ENCODE data around the gene SOX6.

Gene SOX6

GRCh38 chr11:16367252-16367651 is 10.9 kb upstream of the SOX6 start:
- DNase-seq (ENCODE audit: insufficient read length, low spot score) = no peak
- no peak for TF ChIP-seq POLR2A (IDR thresholded peaks at IDR 0.05; ENCODE audit: low read depth, low read length)
- TF ChIP-seq TAF1 (IDR thresholded peaks at IDR 0.05; ENCODE audit: low read depth, low read length) = no peak
- TF ChIP-seq PAX5 (IDR thresholded peaks at IDR 0.05; ENCODE audit: insufficient read depth, low read length, severe bottlenecking) = no peak
- no peak for TF ChIP-seq POLR2AphosphoS5 (IDR thresholded peaks at IDR 0.05; ENCODE audit: low read depth, low read length)
- no peak for TF ChIP-seq POU2F2 (IDR thresholded peaks at IDR 0.05; ENCODE audit: low read depth, low read length)
- no peak for TF ChIP-seq SPI1 (IDR thresholded peaks at IDR 0.05; ENCODE audit: low read depth, low read length)
- no peak for FAIRE-seq

- no peak for DNase-seq (ENCODE audit: insufficient read length, low spot score)
Observed at GRCh38 chr11:16365581-16366228, 9.4 kb upstream of the SOX6 start.

GRCh38 chr11:16364254-16364653 is 7.9 kb upstream of the SOX6 start:
- FAIRE-seq (no peak), DNase-seq (ENCODE audit: insufficient read length, low spot score) (no peak)
- TF ChIP-seq SPI1 (IDR thresholded peaks at IDR 0.05; ENCODE audit: low read depth, low read length) (no peak), POLR2AphosphoS5 (IDR thresholded peaks at IDR 0.05; ENCODE audit: low read depth, low read length) (no peak)

More at GRCh38 chr11:16365581-16366228, 9.4 kb upstream of the SOX6 start:
- FAIRE-seq = no peak
- TF ChIP-seq SPI1 (IDR thresholded peaks at IDR 0.05; ENCODE audit: low read depth, low read length) (no peak), POLR2AphosphoS5 (IDR thresholded peaks at IDR 0.05; ENCODE audit: low read depth, low read length) (no peak), POLR2A (IDR thresholded peaks at IDR 0.05; ENCODE audit: low read depth, low read length) (no peak), TAF1 (IDR thresholded peaks at IDR 0.05; ENCODE audit: low read depth, low read length) (no peak), POU2F2 (IDR thresholded peaks at IDR 0.05; ENCODE audit: low read depth, low read length) (no peak), PAX5 (IDR thresholded peaks at IDR 0.05; ENCODE audit: insufficient read depth, low read length, severe bottlenecking) (no peak)

- DNase-seq (ENCODE audit: insufficient read length, low spot score) (no peak), FAIRE-seq (no peak)
- TF ChIP-seq TAF1 (IDR thresholded peaks at IDR 0.05; ENCODE audit: low read depth, low read length) (no peak), POLR2AphosphoS5 (IDR thresholded peaks at IDR 0.05; ENCODE audit: low read depth, low read length) (no peak), POU2F2 (IDR thresholded peaks at IDR 0.05; ENCODE audit: low read depth, low read length) (no peak), SPI1 (IDR thresholded peaks at IDR 0.05; ENCODE audit: low read depth, low read length) (no peak), PAX5 (IDR thresholded peaks at IDR 0.05; ENCODE audit: insufficient read depth, low read length, severe bottlenecking) (no peak), POLR2A (IDR thresholded peaks at IDR 0.05; ENCODE audit: low read depth, low read length) (no peak)
Observed at GRCh38 chr11:16363706-16364105, 7.4 kb upstream of the SOX6 start.

- FAIRE-seq (no peak), DNase-seq (ENCODE audit: insufficient read length, low spot score) (no peak)
- no peak for TF ChIP-seq SPI1 (IDR thresholded peaks at IDR 0.05; ENCODE audit: low read depth, low read length)
- no peak for TF ChIP-seq POLR2AphosphoS5 (IDR thresholded peaks at IDR 0.05; ENCODE audit: low read depth, low read length)
- TF ChIP-seq POU2F2 (IDR thresholded peaks at IDR 0.05; ENCODE audit: low read depth, low read length) = no peak
- no peak for TF ChIP-seq POLR2A (IDR thresholded peaks at IDR 0.05; ENCODE audit: low read depth, low read length)
- TF ChIP-seq TAF1 (IDR thresholded peaks at IDR 0.05; ENCODE audit: low read depth, low read length) = no peak
- no peak for TF ChIP-seq PAX5 (IDR thresholded peaks at IDR 0.05; ENCODE audit: insufficient read depth, low read length, severe bottlenecking)
Observed at GRCh38 chr11:16361108-16361865, 4.9 kb upstream of the SOX6 start.

- TF ChIP-seq SPI1 (IDR thresholded peaks at IDR 0.05; ENCODE audit: low read depth, low read length) (no peak), PAX5 (IDR thresholded peaks at IDR 0.05; ENCODE audit: insufficient read depth, low read length, severe bottlenecking) (no peak), POU2F2 (IDR thresholded peaks at IDR 0.05; ENCODE audit: low read depth, low read length) (no peak), POLR2A (IDR thresholded peaks at IDR 0.05; ENCODE audit: low read depth, low read length) (no peak)
- FAIRE-seq (no peak), DNase-seq (ENCODE audit: insufficient read length, low spot score) (no peak)
Observed at GRCh38 chr11:16359369-16359768, 3.0 kb upstream of the SOX6 start.

GRCh38 chr11:16358726-16359125 is 2.4 kb upstream of the SOX6 start:
- DNase-seq (ENCODE audit: insufficient read length, low spot score) (no peak), FAIRE-seq (no peak)
- TF ChIP-seq POU2F2 (IDR thresholded peaks at IDR 0.05; ENCODE audit: low read depth, low read length) = no peak
- TF ChIP-seq PAX5 (IDR thresholded peaks at IDR 0.05; ENCODE audit: insufficient read depth, low read length, severe bottlenecking) = no peak
- TF ChIP-seq POLR2A (IDR thresholded peaks at IDR 0.05; ENCODE audit: low read depth, low read length) = no peak
- TF ChIP-seq POLR2AphosphoS5 (IDR thresholded peaks at IDR 0.05; ENCODE audit: low read depth, low read length) = no peak
- no peak for TF ChIP-seq TAF1 (IDR thresholded peaks at IDR 0.05; ENCODE audit: low read depth, low read length)
- no peak for TF ChIP-seq SPI1 (IDR thresholded peaks at IDR 0.05; ENCODE audit: low read depth, low read length)

- DNase-seq (ENCODE audit: insufficient read length, low spot score) (no peak), FAIRE-seq (no peak)
- TF ChIP-seq PAX5 (IDR thresholded peaks at IDR 0.05; ENCODE audit: insufficient read depth, low read length, severe bottlenecking) (no peak), POU2F2 (IDR thresholded peaks at IDR 0.05; ENCODE audit: low read depth, low read length) (no peak), POLR2AphosphoS5 (IDR thresholded peaks at IDR 0.05; ENCODE audit: low read depth, low read length) (no peak), POLR2A (IDR thresholded peaks at IDR 0.05; ENCODE audit: low read depth, low read length) (no peak)
Observed at GRCh38 chr11:16357775-16358174, 1.4 kb upstream of the SOX6 start.

GRCh38 chr11:16356761-16357393 is 531 bp upstream of the SOX6 start:
- TF ChIP-seq SPI1 (IDR thresholded peaks at IDR 0.05; ENCODE audit: low read depth, low read length) = no peak
- no peak for TF ChIP-seq POLR2A (IDR thresholded peaks at IDR 0.05; ENCODE audit: low read depth, low read length)
- no peak for TF ChIP-seq PAX5 (IDR thresholded peaks at IDR 0.05; ENCODE audit: insufficient read depth, low read length, severe bottlenecking)
- no peak for TF ChIP-seq POLR2AphosphoS5 (IDR thresholded peaks at IDR 0.05; ENCODE audit: low read depth, low read length)
- TF ChIP-seq TAF1 (IDR thresholded peaks at IDR 0.05; ENCODE audit: low read depth, low read length) = no peak
- no peak for TF ChIP-seq POU2F2 (IDR thresholded peaks at IDR 0.05; ENCODE audit: low read depth, low read length)
- FAIRE-seq = no peak
- DNase-seq (ENCODE audit: insufficient read length, low spot score) = no peak

Measured in GM12891 (cell line).